Upper lobe of left lung (tissue), 4 donors: ENCODE measurements around the gene GPR17.

Source experiments
- POLR2A ChIP-seq, 4 donors: fragments of 450-650 bp; IDR thresholded peaks; one replicate each; pipeline ENCODE4 v1.5.1; 2016 to 2017; ENCODE audit warnings: antibody characterized with exemption in 4 of 4, mild to moderate bottlenecking in 2 of 4
- TF ChIP-seq, protein P1 (sequence below), 6 experiments: fragments of 450-650 bp in 4 of 6; fragments of 200-600 bp in 2 of 6; sonication (generic) in 2 of 6; IDR thresholded peaks; one replicate each; pipeline ENCODE4 v1.5.1; 2016 to 2019; ENCODE audit warnings: antibody characterized with exemption in 6 of 6

DNA sequence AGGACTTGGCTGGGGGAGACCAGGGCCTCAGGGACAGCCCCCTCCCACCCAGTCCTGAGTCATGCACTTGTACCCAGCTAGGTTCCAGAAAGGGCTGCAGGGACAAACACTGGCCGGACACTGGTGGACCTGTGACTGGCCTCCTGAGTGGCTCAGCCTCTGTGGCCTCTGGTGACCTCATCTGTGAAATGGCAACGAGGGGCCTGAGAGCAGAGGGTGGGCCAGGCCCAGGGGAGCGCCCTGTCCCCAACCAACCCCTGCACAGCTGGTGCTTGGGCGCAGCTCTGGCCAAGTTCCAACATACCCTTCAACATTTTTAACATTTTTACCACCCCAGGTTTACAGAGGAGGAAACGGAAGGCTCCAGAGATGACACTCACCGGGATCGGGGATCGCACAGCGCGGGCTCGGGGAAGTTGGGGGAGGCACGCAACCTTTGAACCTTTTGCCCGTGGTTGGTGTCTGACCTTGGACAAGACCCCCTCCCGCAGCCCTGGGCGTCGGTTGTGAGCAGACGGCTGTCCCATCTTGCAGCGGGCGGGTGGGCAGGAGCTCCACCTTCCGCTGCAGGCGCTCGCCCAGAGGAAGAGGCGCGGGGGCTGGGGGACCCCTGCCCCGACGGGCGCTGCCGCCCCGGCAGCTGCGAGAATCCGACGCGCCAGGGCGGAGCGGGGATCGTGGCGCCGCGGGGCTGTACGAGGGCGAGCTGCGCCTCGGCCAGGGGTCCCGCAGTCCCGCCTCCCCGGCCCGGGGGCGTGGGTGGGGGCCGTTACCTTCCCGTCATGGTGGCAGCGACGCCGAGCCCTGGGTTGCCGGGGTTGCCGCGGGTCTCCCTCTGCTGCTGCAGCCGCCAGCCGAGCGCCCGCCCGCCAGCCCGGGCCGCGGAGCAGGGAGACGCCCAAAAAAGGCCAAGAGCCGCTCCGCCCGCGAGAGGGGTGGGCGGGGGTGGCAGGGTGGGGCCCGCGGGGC is 28.6 kb downstream of the GPR17 start:
- no peak for TF ChIP-seq POLR2A (IDR thresholded peaks at IDR 0.05)
- TF ChIP-seq, protein P1, sequence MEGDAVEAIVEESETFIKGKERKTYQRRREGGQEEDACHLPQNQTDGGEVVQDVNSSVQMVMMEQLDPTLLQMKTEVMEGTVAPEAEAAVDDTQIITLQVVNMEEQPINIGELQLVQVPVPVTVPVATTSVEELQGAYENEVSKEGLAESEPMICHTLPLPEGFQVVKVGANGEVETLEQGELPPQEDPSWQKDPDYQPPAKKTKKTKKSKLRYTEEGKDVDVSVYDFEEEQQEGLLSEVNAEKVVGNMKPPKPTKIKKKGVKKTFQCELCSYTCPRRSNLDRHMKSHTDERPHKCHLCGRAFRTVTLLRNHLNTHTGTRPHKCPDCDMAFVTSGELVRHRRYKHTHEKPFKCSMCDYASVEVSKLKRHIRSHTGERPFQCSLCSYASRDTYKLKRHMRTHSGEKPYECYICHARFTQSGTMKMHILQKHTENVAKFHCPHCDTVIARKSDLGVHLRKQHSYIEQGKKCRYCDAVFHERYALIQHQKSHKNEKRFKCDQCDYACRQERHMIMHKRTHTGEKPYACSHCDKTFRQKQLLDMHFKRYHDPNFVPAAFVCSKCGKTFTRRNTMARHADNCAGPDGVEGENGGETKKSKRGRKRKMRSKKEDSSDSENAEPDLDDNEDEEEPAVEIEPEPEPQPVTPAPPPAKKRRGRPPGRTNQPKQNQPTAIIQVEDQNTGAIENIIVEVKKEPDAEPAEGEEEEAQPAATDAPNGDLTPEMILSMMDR (IDR thresholded peaks at IDR 0.05) = peak in 1 of 6 experiments; percentile 11
